Measurements from ENCODE around the gene DUSP8.
"Not testable (repeated sequence)": the region's sequence is repeated elsewhere in the genome, so short reads cannot be mapped to it uniquely, and the experiment has no call there.

The DUSP8 gene

DNA sequence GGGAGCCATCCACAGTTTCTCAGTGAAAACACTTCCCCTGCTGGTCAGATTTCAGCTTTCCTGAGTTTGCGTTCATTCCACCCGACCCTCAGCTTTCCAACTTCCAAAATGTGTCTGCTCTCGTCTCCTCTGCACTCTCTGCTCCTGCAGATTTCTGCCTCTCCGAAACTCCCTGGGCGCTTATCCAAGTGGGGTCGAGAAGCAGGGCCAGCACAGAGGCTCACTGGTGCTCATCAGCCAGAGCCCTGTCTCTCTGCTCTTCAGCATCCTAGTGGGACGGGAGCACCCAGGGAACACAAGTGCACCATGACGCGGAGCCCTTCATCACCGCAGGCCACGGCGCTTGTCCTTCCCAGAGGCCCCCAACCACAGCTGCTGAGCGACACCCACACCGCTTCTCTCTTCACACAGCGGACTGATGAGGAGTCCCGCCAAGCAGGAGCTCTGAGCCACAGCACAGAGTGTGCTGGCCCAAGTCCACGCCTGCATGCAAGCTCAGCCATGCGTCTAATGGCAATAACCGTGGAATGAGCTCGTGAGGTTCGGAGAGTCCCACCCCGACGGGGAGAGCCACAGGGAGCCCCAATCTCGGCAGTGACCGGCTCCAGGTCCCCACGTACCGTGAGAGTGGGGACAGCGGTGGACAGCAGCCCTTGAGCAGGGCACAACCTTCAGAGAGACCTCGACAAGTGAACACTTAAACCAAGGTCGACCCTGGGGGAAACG, 57.6 kb downstream of the DUSP8 start:
- no peak for DNase-seq (ENCODE audit: low read depth)

DNA sequence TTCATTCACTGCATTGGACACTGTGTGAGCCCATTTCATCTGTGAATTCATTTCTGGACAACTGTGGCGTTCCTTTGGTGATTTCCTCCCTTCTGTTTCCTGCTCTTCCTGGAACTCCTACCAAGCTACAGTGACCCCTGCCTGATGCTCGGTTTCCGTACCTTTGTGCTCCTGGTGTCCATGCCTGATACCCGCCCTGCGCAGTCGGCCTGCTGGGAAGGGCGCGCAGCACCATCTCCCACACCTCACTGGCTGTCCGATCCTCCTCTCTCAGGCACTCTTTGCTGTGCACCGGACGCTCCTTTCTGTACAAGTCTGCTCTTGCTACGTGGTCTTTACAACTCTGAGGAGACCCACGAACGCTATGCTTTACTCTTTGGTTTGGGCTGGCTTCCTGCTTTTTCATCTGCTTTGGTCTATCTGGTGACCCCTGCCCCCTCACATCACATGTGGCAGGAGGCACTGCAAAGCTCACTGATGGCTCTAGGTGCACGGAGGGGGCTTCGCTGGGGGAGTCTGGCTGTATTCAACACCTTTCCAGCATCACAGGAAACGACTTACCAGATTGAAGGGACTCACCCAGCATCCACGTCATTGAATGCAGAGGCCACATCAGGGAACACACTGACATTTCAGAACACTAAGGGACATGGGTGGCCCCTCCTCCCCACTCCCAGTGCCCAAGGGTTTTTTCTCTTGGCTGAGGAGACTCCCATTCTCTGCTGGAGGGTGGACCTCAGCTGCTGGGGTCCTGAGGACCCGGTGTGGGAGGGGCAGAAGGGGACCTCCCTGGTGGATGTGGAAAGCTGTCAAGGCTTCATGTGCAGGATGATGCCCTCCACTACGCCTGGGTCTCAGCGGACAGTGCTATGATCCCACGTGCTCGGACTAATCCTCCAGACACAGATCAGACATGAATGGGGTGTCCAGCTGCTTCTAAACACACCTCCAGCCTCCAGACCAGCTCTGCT, 58.5 kb downstream of the DUSP8 start:
- no peak for DNase-seq (ENCODE audit: low read depth)

DNA sequence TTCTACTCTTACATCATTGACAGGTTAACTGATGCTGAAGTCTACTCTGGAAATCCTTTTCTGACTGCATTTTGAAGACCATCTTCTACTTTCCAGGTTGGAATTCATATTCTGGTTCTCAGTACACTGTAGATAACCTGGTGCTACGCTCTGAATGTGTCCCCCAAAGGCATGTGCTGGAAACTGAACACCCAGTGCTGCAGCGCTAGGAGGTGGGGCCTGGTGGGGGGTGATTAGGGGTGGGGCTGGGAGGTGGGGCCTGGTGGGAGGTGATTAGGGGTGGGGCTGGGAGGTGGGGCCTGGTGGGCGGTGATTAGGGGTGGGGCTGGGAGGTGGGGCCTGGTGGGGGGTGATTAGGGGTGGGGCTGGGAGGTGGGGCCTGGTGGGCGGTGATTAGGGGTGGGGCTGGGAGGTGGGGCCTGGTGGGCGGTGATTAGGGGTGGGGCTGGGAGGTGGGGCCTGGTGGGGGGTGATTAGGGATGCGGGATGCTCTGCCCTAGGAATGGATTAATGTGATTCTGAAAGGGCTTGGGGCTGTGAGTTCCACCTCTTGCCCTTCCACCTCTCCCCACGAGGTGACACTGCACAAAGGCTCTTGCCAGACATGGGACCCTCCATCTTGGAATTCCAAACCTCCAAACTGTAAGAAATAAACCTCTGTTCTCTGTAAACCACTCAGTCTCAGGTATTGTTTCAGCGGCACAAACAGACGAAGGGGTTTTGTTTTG, 59.4 kb downstream of the DUSP8 start:
- not testable (repeated sequence) for DNase-seq (ENCODE audit: low read depth)

DNA sequence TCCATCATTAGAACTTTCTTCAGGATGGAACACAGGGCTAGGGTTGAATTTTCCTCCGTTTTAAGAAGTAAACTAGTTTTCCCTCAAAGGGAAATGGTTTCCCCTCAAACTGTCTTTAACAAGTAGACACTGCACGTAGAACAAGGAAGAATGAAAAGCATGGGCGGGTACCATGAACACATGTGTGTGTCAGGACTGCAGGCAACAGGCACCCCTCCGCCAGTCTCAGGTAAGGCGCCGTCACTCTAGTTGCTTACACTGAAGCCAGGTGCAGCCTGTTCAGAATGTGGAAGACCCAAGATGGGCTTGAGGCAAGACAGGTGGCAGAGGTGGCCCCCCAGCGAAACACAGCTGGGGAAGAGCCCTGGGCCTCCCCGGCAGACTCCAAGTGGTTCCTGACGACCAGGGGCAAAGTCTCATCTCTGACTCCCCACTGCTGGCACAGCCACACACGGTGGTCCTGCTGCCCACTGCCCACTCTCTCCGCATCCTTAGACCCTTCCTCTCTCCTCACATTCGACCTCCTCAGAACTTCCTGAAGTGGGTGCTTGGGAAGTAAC, 60.1 kb downstream of the DUSP8 start:
- DNase-seq (ENCODE audit: low read depth) = no peak

DNA sequence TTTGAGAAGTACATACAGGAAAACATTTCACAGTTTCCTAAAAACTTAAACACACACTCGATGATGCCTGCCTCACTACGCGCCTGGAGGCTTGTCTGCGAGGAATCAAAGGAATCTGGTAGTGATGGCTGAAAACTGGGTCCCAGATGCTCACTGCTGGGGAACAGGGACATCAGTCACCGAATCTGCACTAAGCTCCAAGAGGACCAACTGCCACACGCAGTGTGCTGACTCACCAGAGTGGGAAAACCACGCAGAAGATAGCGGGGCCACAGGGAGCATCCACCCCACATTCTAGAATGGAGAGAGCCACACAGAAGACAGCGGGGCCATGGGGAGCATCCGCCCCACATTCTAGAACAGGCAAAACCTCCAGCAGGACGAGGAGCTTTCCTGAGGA, 61.1 kb downstream of the DUSP8 start:
- DNase-seq (ENCODE audit: low read depth) = no peak

DNA sequence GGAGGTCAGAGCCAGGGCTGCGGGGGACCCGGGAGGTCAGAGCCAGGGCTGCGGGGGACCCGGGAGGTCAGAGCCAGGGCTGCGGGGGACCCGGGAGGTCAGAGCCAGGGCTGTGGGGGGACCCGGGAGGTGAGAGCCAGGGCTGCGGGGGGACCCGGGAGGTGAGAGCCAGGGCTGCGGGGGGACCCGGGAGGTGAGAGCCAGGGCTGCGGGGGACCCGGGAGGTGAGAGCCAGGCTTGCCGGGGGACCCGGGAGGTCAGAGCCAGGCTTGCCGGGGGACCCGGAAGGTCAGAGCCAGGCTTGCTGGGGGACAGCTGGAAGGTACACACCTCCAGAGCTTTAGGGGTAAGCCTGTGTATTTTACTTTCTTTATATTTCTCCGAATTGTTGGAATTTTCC, 61.7 kb downstream of the DUSP8 start:
- DNase-seq (ENCODE audit: low read depth) = not testable (repeated sequence)

DNA sequence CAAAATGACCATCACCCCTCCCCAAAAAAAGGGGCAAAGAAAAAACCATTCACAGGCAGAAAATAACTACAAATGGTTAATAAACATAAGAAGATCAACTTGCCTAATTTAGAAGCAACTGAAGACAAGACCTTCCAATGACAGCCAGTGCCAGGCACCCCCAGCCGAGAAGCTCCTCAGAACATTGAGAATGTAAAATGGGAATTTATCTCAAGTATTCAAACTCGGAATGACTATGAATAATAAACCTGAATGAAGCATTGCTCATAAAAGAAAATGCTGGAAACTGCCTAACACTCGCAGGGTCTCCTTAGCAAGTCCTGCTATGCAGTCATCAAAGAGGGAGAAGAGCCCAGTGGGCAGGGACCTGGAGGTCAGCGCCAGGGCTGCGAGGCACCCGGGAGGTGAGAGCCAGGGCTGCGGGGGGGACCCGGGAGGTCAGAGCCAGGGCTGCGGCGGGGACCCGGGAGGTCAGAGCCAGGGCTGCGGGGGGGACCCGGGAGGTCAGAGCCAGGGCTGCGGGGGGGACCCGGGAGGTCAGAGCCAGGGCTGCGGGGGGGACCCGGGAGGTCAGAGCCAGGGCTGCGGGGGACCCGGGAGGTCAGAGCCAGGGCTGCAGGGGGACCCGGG, 62.3 kb downstream of the DUSP8 start:
- no peak for DNase-seq (ENCODE audit: low read depth)

DNA sequence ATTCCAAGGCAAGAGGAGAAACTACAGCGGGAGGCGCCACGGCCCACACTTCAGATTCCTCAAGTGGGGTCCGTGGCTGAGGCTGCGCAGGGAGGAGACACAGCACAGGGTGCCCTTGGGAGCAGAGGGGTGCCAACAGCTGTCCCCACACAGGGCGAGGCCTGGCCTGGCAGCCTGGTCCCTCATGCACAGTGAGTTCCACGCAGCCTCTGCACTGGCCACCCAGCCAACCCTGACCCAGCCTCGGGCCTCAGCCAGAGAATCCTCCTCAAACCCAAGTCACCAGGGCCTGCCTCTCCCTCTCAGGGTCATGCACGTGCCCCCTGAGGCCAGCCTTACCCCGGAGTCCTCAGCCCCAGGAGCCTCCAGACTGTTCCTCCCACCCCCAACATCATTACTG, 63.1 kb downstream of the DUSP8 start:
- no peak for DNase-seq (ENCODE audit: low read depth)

DNA sequence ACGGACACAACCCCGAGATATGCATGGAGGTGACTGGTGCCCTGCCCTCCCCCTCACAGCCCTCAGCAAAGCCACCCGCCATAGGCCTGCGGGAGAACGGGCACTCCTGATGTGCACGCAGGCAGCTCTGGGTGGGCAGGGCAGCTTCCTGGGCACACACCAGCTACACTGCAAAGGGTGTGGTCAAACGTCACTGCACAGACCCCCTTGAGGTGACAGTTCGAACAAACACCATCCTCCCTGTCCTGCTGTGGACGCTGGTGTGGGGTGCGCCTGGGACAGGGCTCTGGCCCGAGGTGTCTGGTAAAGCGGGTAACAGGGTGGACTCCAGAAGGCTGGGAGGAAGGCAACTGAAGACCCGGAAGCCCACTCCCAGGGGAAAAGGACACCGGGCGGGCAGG, 63.6 kb downstream of the DUSP8 start:
- no peak for DNase-seq (ENCODE audit: low read depth)

DNA sequence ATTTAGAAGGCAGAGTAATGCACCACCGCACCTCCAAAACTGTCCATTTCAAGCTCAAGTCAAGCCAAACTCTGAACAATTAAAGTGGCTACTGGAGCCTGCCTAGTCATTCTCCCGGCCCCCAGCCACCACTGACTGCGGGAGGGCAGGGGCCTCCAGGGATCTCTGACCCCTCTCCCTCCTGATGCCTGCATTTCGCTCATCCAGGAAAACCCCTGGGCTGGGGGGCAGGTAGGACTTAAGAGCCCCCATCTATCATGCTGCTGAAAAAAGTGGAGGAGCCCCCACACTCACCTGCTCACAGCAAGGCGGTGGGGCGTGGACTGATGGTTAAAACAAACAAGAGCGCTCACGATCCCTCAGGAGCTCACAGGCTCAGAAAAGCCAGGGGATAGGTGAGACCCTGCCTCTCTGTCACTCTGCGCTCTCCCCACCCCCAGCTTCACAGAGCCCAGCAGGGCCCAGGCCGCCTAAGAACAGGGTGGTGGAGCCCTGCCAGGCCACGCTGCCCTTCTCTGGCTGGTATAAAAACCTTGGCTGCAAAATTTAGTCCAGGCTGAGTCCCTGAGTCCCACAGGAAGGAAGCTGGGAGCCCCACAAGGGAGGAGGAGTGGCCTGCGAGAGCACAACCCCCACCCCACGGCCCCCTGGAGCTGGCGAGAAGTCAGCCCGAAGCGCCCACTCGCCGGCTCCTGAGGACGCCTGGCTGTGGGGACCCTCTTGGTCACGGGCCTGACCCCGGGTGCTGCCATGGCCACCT, 64.5 kb downstream of the DUSP8 start:
- no peak for DNase-seq (ENCODE audit: low read depth)

DNA sequence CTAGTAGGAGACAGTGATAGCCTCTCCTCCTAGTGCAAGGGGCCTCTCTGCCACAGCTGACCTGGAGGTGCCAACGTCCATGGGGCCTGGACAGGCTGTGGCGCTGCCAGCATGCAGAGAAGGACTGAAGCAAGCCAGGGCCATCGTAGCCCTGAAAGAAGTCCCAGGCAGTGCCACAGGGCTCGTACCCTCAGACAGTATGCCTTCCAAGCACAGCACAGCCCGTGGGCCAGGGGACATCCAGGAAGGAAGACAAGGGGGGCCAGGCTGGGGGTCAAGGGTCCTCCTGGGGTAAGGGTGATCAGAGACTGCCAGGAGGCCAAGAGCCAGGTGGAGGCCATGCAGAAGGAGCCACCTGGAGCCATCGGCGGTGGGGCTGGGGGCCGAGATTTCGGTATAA, 65.1 kb downstream of the DUSP8 start:
- no peak for DNase-seq (ENCODE audit: low read depth)

DNA sequence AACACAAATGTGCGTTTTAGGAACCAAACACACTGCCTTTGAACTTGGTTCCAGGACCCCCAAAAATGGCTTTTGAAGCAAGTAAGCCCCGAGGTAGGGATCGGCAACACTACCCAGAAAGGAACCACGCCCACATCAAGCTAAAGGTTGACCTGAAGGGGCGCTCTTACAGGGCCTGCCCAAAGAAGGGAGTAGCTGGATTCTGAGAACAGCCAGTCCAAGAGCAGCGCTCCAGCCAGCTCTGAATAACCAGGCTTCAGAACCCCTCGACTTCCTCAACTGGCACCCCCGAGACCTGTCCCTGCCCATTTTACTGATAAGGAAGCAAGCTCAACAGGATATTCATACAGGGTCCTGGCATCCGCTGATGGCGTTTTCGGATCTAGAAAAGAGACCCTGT, 66.6 kb downstream of the DUSP8 start:
- no peak for DNase-seq (ENCODE audit: low read depth)

DNA sequence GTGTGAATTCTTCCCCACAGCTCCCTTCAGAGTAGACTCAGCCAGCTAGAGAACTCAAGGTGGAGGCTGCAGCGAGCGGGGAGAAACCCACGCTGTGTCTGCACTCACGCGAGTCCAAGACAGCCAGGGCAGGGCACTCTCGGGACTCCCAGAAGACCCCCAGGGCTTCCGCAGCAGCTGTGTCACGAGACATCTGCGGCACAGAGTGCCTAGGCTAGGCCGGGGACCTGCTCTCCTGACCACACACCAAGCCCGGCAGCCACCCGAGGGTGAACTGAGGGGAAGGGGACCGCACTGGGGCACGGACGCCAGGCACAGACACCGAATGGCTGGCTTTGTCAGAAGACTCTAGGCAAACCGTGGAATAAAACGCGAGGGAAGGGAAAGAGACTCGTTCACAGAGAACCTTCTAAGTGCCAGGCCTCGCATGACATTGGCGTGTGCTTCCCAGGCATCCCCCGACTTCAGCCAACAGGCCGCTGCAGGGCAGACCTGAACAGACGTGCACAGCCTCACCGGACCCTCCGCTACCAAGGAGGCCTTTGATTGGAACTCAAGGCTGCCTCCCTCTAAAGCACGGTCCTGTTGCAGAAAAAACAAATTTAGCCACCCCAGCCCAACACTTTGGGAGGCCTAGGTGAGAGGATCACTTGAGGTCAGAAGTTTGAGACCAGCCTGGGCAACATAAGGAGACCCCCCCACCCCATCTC, 67.3 kb downstream of the DUSP8 start:
- no peak for DNase-seq (ENCODE audit: low read depth)

DNA sequence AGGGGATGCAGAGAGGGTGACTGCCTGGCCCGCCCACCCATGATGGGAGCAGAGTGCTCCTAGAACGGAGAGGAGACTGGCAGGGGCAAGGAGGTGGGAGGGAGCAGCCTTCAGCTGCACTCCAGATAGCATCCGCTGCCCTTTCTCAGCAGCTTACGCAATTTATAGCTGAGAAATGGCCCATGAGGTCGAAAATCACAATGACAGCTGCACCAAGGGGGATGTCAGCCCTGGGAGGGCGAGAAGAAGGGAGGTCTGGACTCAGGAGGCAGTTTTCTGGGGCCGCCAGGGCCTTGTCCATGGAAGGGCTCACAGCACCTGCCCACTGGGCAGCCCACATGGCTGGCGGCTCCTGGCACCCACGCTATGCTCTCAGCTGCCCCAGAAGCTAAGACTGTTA, 67.9 kb downstream of the DUSP8 start:
- DNase-seq (ENCODE audit: low read depth) = no peak

All from CMK (cell line).